ENCODE results near the gene INSYN1.

Gene INSYN1

GRCh38 chr15:73694419-73694818 lies 58.7 kb downstream of the INSYN1 start:
- no peaks in the 10 kb centered on the region for H3K27me3 ChIP-seq (ENCODE audit: insufficient read depth, low read length)
- no peak overlapping the region for H3K18ac ChIP-seq (ENCODE audit: low read length)
- H4K91ac ChIP-seq (ENCODE audit: low read depth, low read length) = no peak overlapping the region
- H3K9ac ChIP-seq (ENCODE audit: low read length) = no peak overlapping the region
- no peak overlapping the region for H3K4me3 ChIP-seq (ENCODE audit: low read depth, low read length)
- H3K14ac ChIP-seq (ENCODE audit: low read length) = no peak overlapping the region
- DNase-seq = no peak
- H3K23ac ChIP-seq (ENCODE audit: low read length) = no peak overlapping the region
- H4K12ac ChIP-seq (ENCODE audit: low read depth, low read length) = no peak overlapping the region
- H2BK120ac ChIP-seq (ENCODE audit: insufficient read depth, low read length, poor library complexity) = no peak overlapping the region
- no peaks in the 10 kb centered on the region for H3K79me1 ChIP-seq (ENCODE audit: low read length)
- H2AFZ ChIP-seq (ENCODE audit: insufficient read depth, low read length, poor library complexity) = no peak overlapping the region
- no peak overlapping the region for H2AK5ac ChIP-seq (ENCODE audit: low read length)
- H3K4ac ChIP-seq (ENCODE audit: low read depth, low read length) = peak overlapping the region; percentile 4
- H3K4me1 ChIP-seq (ENCODE audit: control insufficient read depth in 1 of 2, insufficient read depth in 2 of 2, low read length in 2 of 2) = peaks cover 17 to 27% of the 10 kb centered on the region in 2 experiments
- H4K8ac ChIP-seq (ENCODE audit: low read depth, low read length) = no peak overlapping the region
- H3K36me3 ChIP-seq (ENCODE audit: control insufficient read depth in 1 of 2, insufficient read depth in 2 of 2, low read length in 2 of 2) = peaks cover 7 to 10% of the 10 kb centered on the region in 2 experiments
- peaks cover 11% of the 10 kb centered on the region for H3K79me2 ChIP-seq (ENCODE audit: control insufficient read depth, insufficient read depth, low read length, poor library complexity)
- H3K27ac ChIP-seq (ENCODE audit: low read depth, low read length) = no peak overlapping the region
- WGBS (ENCODE audit: extremely low coverage, insufficient coverage, insufficient read length) = no CpG with 5 or more reads among the region's 5 CpGs
- no peaks in the 10 kb centered on the region for H3K9me3 ChIP-seq (ENCODE audit: insufficient read depth, low read depth, low read length)
- H3K4me2 ChIP-seq (ENCODE audit: low read length) = no peak overlapping the region
- no peak overlapping the region for H2BK12ac ChIP-seq (ENCODE audit: low read length)
- H2BK5ac ChIP-seq (ENCODE audit: low read depth, low read length, poor library complexity) = no peak overlapping the region

- H4K12ac ChIP-seq (ENCODE audit: low read depth, low read length) = no peak overlapping the region
- no peak overlapping the region for H4K91ac ChIP-seq (ENCODE audit: low read depth, low read length)
- DNase-seq = no peak
- H3K9ac ChIP-seq (ENCODE audit: low read length) = no peak overlapping the region
- no peak overlapping the region for H3K27ac ChIP-seq (ENCODE audit: low read depth, low read length)
- no peak overlapping the region for H3K4me2 ChIP-seq (ENCODE audit: low read length)
- H3K4ac ChIP-seq (ENCODE audit: low read depth, low read length) = peak overlapping the region; percentile 59
- H3K9me3 ChIP-seq (ENCODE audit: insufficient read depth, low read depth, low read length) = no peaks in the 10 kb centered on the region
- H3K27me3 ChIP-seq (ENCODE audit: insufficient read depth, low read length) = no peaks in the 10 kb centered on the region
- no peak overlapping the region for H2BK120ac ChIP-seq (ENCODE audit: insufficient read depth, low read length, poor library complexity)
- no peak overlapping the region for H3K18ac ChIP-seq (ENCODE audit: low read length)
- no peak overlapping the region for H3K23ac ChIP-seq (ENCODE audit: low read length)
- no peak overlapping the region for H4K8ac ChIP-seq (ENCODE audit: low read depth, low read length)
- no peak overlapping the region for H2BK5ac ChIP-seq (ENCODE audit: low read depth, low read length, poor library complexity)
- H2BK12ac ChIP-seq (ENCODE audit: low read length) = no peak overlapping the region
- H2AFZ ChIP-seq (ENCODE audit: insufficient read depth, low read length, poor library complexity) = no peak overlapping the region
- no peak overlapping the region for H2AK5ac ChIP-seq (ENCODE audit: low read length)
- no peak overlapping the region for H3K14ac ChIP-seq (ENCODE audit: low read length)
- peaks cover 37 to 45% of the 10 kb centered on the region in 2 experiments for H3K4me1 ChIP-seq (ENCODE audit: control insufficient read depth in 1 of 2, insufficient read depth in 2 of 2, low read length in 2 of 2)
- H3K79me1 ChIP-seq (ENCODE audit: low read length) = peaks cover 11% of the 10 kb centered on the region
- H3K79me2 ChIP-seq (ENCODE audit: control insufficient read depth, insufficient read depth, low read length, poor library complexity) = peaks cover 16% of the 10 kb centered on the region
- H3K36me3 ChIP-seq (ENCODE audit: control insufficient read depth in 1 of 2, insufficient read depth in 2 of 2, low read length in 2 of 2) = peaks cover 3% of the 10 kb centered on the region in 2 experiments
- WGBS (ENCODE audit: extremely low coverage, insufficient coverage, insufficient read length) = no CpG with 5 or more reads among the region's 6 CpGs
- no peak overlapping the region for H3K4me3 ChIP-seq (ENCODE audit: low read depth, low read length)
Observed at GRCh38 chr15:73691396-73691795, 61.8 kb downstream of the INSYN1 start.

- Histone ChIP-seq H3K4me1 (ENCODE audit: control insufficient read depth in 1 of 2, insufficient read depth in 2 of 2, low read length in 2 of 2) (peaks cover 38 to 46% of the 10 kb centered on the region in 2 experiments), H4K91ac (ENCODE audit: low read depth, low read length) (no peak overlapping the region), H3K4me3 (ENCODE audit: low read depth, low read length) (no peak overlapping the region), H3K4me2 (ENCODE audit: low read length) (no peak overlapping the region), H3K79me2 (ENCODE audit: control insufficient read depth, insufficient read depth, low read length, poor library complexity) (peaks cover 22% of the 10 kb centered on the region), H3K9me3 (ENCODE audit: insufficient read depth, low read depth, low read length) (no peaks in the 10 kb centered on the region), H2BK5ac (ENCODE audit: low read depth, low read length, poor library complexity) (peak overlapping the region; percentile 5), H2BK120ac (ENCODE audit: insufficient read depth, low read length, poor library complexity) (no peak overlapping the region), H3K4ac (ENCODE audit: low read depth, low read length) (no peak overlapping the region), H3K36me3 (ENCODE audit: control insufficient read depth in 1 of 2, insufficient read depth in 2 of 2, low read length in 2 of 2) (peaks cover 3% of the 10 kb centered on the region in 2 experiments), H4K12ac (ENCODE audit: low read depth, low read length) (no peak overlapping the region), H3K79me1 (ENCODE audit: low read length) (peaks cover 25% of the 10 kb centered on the region), H2BK12ac (ENCODE audit: low read length) (no peak overlapping the region), H3K14ac (ENCODE audit: low read length) (no peak overlapping the region), H3K27me3 (ENCODE audit: insufficient read depth, low read length) (no peaks in the 10 kb centered on the region), H3K23ac (ENCODE audit: low read length) (no peak overlapping the region), H3K18ac (ENCODE audit: low read length) (no peak overlapping the region), H3K9ac (ENCODE audit: low read length) (no peak overlapping the region), H4K8ac (ENCODE audit: low read depth, low read length) (no peak overlapping the region), H2AFZ (ENCODE audit: insufficient read depth, low read length, poor library complexity) (no peak overlapping the region), H3K27ac (ENCODE audit: low read depth, low read length) (peak overlapping the region; percentile 24), H2AK5ac (ENCODE audit: low read length) (no peak overlapping the region)
- no CpG with 5 or more reads among the region's 6 CpGs for WGBS (ENCODE audit: extremely low coverage, insufficient coverage, insufficient read length)
- DNase-seq = peak; percentile 76 to 83
Observed at GRCh38 chr15:73688455-73688854, 64.7 kb downstream of the INSYN1 start.

GRCh38 chr15:73687351-73687750 lies 65.8 kb downstream of the INSYN1 start:
- Histone ChIP-seq H2AK5ac (ENCODE audit: low read length) (no peak overlapping the region), H3K4me2 (ENCODE audit: low read length) (peak overlapping the region; percentile 36), H4K91ac (ENCODE audit: low read depth, low read length) (peak overlapping the region; percentile 45), H2BK5ac (ENCODE audit: low read depth, low read length, poor library complexity) (no peak overlapping the region), H3K18ac (ENCODE audit: low read length) (peak overlapping the region; percentile 57), H3K79me2 (ENCODE audit: control insufficient read depth, insufficient read depth, low read length, poor library complexity) (peaks cover 22% of the 10 kb centered on the region), H2AFZ (ENCODE audit: insufficient read depth, low read length, poor library complexity) (no peak overlapping the region), H4K8ac (ENCODE audit: low read depth, low read length) (peak overlapping the region; percentile 22), H3K4me3 (ENCODE audit: low read depth, low read length) (no peak overlapping the region), H3K27ac (ENCODE audit: low read depth, low read length) (peak overlapping the region; percentile 10), H4K12ac (ENCODE audit: low read depth, low read length) (no peak overlapping the region), H3K4me1 (ENCODE audit: control insufficient read depth in 1 of 2, insufficient read depth in 2 of 2, low read length in 2 of 2) (peaks cover 38 to 46% of the 10 kb centered on the region in 2 experiments), H3K79me1 (ENCODE audit: low read length) (peaks cover 25% of the 10 kb centered on the region), H3K9ac (ENCODE audit: low read length) (no peak overlapping the region), H3K9me3 (ENCODE audit: insufficient read depth, low read depth, low read length) (no peaks in the 10 kb centered on the region), H3K4ac (ENCODE audit: low read depth, low read length) (peak overlapping the region; percentile 22), H3K23ac (ENCODE audit: low read length) (no peak overlapping the region), H2BK12ac (ENCODE audit: low read length) (no peak overlapping the region), H3K36me3 (ENCODE audit: control insufficient read depth in 1 of 2, insufficient read depth in 2 of 2, low read length in 2 of 2) (peaks cover 3% of the 10 kb centered on the region in 2 experiments), H3K27me3 (ENCODE audit: insufficient read depth, low read length) (no peaks in the 10 kb centered on the region), H2BK120ac (ENCODE audit: insufficient read depth, low read length, poor library complexity) (no peak overlapping the region), H3K14ac (ENCODE audit: low read length) (no peak overlapping the region)
- no peak for DNase-seq
- no CpG with 5 or more reads among the region's 2 CpGs for WGBS (ENCODE audit: extremely low coverage, insufficient coverage, insufficient read length)
